DOHH2 (cell line): Measurements from ENCODE around the gene TOGARAM1.
A peak's percentile ranks its signal among the peaks of the same experiment; 100 is the strongest.

Experiments
- H3F3A ChIP-seq: fragments of 200-600 bp; sonication (generic), shearing (Covaris generic); 2 replicates; pipeline ENCODE4 v1.6.0; 2016; ENCODE audit warnings: antibody characterized with exemption, mild to moderate bottlenecking; ENCODE audit not compliant: control insufficient read depth, insufficient read depth
- H3K27ac ChIP-seq: fragments of 200-600 bp; sonication (generic); 2 replicates; pipeline ENCODE4 v1.5.1; 2014; ENCODE audit warnings: low read depth, mild to moderate bottlenecking, low read length, moderate library complexity
- H3K27me3 ChIP-seq: fragments of 200-600 bp; sonication (generic); 2 replicates; pipeline ENCODE4 v1.6.1; 2014; ENCODE audit warnings: mild to moderate bottlenecking, low read length, mixed read lengths; ENCODE audit not compliant: control insufficient read depth
- H3K36me3 ChIP-seq: fragments of 200-600 bp; sonication (generic); 2 replicates; pipeline ENCODE4 v1.6.1; 2014; ENCODE audit warnings: mild to moderate bottlenecking, low read length, moderate library complexity, mixed read lengths; ENCODE audit not compliant: control insufficient read depth
- H3K4me1 ChIP-seq: fragments of 200-600 bp; sonication (generic); 2 replicates; pipeline ENCODE4 v1.6.1; 2014; ENCODE audit warnings: mild to moderate bottlenecking, low read length, mixed read lengths; ENCODE audit not compliant: control insufficient read depth
- H3K4me2 ChIP-seq: fragments of 200-600 bp; sonication (generic); 2 replicates; pipeline ENCODE4 v1.6.0; 2014; ENCODE audit warnings: mild to moderate bottlenecking, low read length, moderate library complexity
- H3K4me3 ChIP-seq: fragments of 200-600 bp; sonication (generic); 2 replicates; pipeline ENCODE4 v1.5.1; 2014; ENCODE audit warnings: mild to moderate bottlenecking, low read length, mixed read lengths
- H3K79me2 ChIP-seq: fragments of 200-600 bp; sonication (generic); 2 replicates; pipeline ENCODE4 v1.6.1; 2014; ENCODE audit warnings: mild to moderate bottlenecking, low read length, mixed read lengths; ENCODE audit not compliant: control insufficient read depth
- H3K9me2 ChIP-seq: fragments of 200-600 bp; sonication (generic); replicated peaks from 2 replicates; pipeline ENCODE4 v1.6.1; 2014; ENCODE audit warnings: mild to moderate bottlenecking, low read length, mixed read lengths; ENCODE audit not compliant: control insufficient read depth
- H3K9me3 ChIP-seq: fragments of 200-600 bp; sonication (generic); 2 replicates; pipeline ENCODE4 v1.6.1; 2014; ENCODE audit warnings: antibody characterized with exemption, low read length, mixed read lengths; ENCODE audit not compliant: control insufficient read depth, insufficient read depth
- H4K20me1 ChIP-seq: fragments of 200-600 bp; sonication (generic); 2 replicates; pipeline ENCODE4 v1.6.0; 2014; ENCODE audit warnings: low read depth, mild to moderate bottlenecking, antibody characterized with exemption, low read length, moderate library complexity; ENCODE audit not compliant: control insufficient read depth, insufficient read depth
- CTCF ChIP-seq: fragments of 200-600 bp; sonication (generic); IDR thresholded peaks from one replicate; pipeline ENCODE4 v1.5.1; 2014; ENCODE audit warnings: antibody characterized with exemption, mild to moderate bottlenecking, low read depth, low read length; ENCODE audit not compliant: poor library complexity, severe bottlenecking
- EZH2phosphoT487 ChIP-seq: fragments of 200-600 bp; sonication (generic); IDR thresholded peaks from 2 replicates; pipeline ENCODE4 v1.6.1; 2017; ENCODE audit warnings: borderline replicate concordance, mild to moderate bottlenecking, antibody characterized with exemption, low read length, moderate library complexity, mixed read lengths

The TOGARAM1 gene

GRCh38 chr14:45083617-45083975 lies 121.6 kb downstream of the TOGARAM1 start:
- no peaks in the 10 kb centered on the region for H3F3A ChIP-seq
- H4K20me1 ChIP-seq: peaks cover 13% of the 10 kb centered on the region
- peaks cover 41% of the 10 kb centered on the region for H3K4me1 ChIP-seq
- TF ChIP-seq CTCF (no peak), EZH2phosphoT487 (no peak)
- peaks cover 47% of the 10 kb centered on the region for H3K79me2 ChIP-seq
- no peaks in the 10 kb centered on the region for H3K9me2 ChIP-seq
- H3K36me3 ChIP-seq: peaks cover 40% of the 10 kb centered on the region
- peak overlapping the region; percentile 86 for H3K4me3 ChIP-seq
- H3K27me3 ChIP-seq: no peaks in the 10 kb centered on the region
- H3K9me3 ChIP-seq: no peaks in the 10 kb centered on the region
- peak overlapping the region; percentile 75 for H3K4me2 ChIP-seq
- H3K27ac ChIP-seq: no peak overlapping the region

DNA sequence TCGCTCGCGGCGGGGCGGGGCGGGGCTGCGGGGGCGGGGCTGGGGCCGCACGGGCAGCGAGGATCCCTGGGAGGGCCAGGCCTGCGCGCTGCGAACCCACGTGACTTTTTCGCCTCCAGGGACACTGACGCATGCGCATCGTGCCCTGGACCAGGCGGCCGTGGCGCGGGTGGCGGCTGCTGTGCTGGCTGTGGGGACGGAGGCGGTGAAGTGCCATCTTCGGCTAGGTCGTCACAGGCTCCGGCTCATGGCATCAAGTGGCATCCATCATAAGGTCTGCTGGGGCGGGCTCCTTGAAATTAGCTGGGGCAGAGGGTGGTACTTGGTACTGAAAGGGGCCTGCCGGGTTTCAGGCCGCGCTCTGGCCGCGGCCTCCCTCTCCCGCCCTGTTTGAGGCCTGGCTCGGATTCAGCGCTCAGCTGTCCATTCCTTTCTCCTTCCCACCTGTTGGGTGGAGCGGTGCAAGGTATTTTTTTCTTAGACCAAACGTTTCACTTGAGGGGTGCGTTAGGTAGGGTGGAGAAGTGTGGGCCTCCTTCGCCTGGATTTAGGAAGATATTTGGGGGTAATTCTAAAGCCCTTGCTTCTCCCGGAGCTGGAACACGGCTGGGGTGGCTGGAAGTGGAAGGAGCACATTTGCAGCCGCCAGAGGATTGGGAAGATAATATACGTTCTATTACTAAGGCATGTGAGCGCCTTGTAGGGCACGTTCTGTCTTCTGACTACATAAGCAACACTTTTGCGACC lies 122.2 kb downstream of the TOGARAM1 start, which contains the start of gene PRPF39:
Gene PRPF39 (plus strand): TSS at position 141 of the 747 bp plus-strand sequence. CDS start 11,124 bp downstream, outside the sequence.
- peaks cover 45% of the 10 kb centered on the region for H3K36me3 ChIP-seq

GRCh38 chr14:45084946-45085346 lies 123.0 kb downstream of the TOGARAM1 start:
- H3K4me3 ChIP-seq: peak overlapping the region; percentile 86
- H3K36me3 ChIP-seq: peaks cover 49% of the 10 kb centered on the region
- peak overlapping the region; percentile 75 for H3K4me2 ChIP-seq
- peaks cover 60% of the 10 kb centered on the region for H3K79me2 ChIP-seq
- no peaks in the 10 kb centered on the region for H3K9me3 ChIP-seq
- no peaks in the 10 kb centered on the region for H3F3A ChIP-seq
- TF ChIP-seq CTCF: no peak
- no peak for TF ChIP-seq EZH2phosphoT487
- H3K27ac ChIP-seq: no peak overlapping the region
- peaks cover 20% of the 10 kb centered on the region for H4K20me1 ChIP-seq
- H3K4me1 ChIP-seq: peaks cover 54% of the 10 kb centered on the region
- H3K27me3 ChIP-seq: no peaks in the 10 kb centered on the region
- H3K9me2 ChIP-seq: no peaks in the 10 kb centered on the region

More for the DNA sequence above, 122.2 kb downstream of the TOGARAM1 start, which contains the start of gene PRPF39:
- peak within 1 kb of the TSS; percentile 86 for H3K4me3 ChIP-seq
- peak within 1 kb of the TSS; percentile 50 for H3K27ac ChIP-seq
- no peaks in the 10 kb centered on the region for H3F3A ChIP-seq
- peak within 1 kb of the TSS; percentile 75 for H3K4me2 ChIP-seq
- no peak for TF ChIP-seq CTCF
- TF ChIP-seq EZH2phosphoT487: no peak
- no peaks in the 10 kb centered on the region for H3K9me3 ChIP-seq
- no peaks in the 10 kb centered on the region for H3K27me3 ChIP-seq
- H3K4me1 ChIP-seq: peaks cover 46% of the 10 kb centered on the region
- H3K79me2 ChIP-seq: peaks cover 52% of the 10 kb centered on the region
- H3K9me2 ChIP-seq: no peaks in the 10 kb centered on the region
- H4K20me1 ChIP-seq: peaks cover 14% of the 10 kb centered on the region
